ENCODE results near the gene CLPX.
"Not testable (repeated sequence)": the region's sequence is repeated elsewhere in the genome, so short reads cannot be mapped to it uniquely, and the experiment has no call there.

The CLPX gene

GRCh38 chr15:65184868-65185717, at the start of gene CLPX:
CLPX (minus strand) TSS chr15:65185342; CDS start chr15:65185153, 189 bp downstream.
- H3K4me1 ChIP-seq (ENCODE audit: insufficient read depth, low read length), result peaks cover 14% of the 10 kb centered on the region
- peak within 1 kb of the TSS; percentile 97 to 98 for H3K4me3 ChIP-seq (ENCODE audit: low read depth in 1 of 2, low read length in 2 of 2)
- peak within 1 kb of the TSS; percentile 69 for H3K9ac ChIP-seq (ENCODE audit: low read length)
- H3K36me3 ChIP-seq (ENCODE audit: insufficient read depth, low read length), result no peaks in the 10 kb centered on the region
- H3K27ac ChIP-seq (ENCODE audit: low read depth, low read length), result peak within 1 kb of the TSS; percentile 98
- H3K27me3 ChIP-seq (ENCODE audit: control insufficient read depth in 1 of 2, insufficient read depth in 2 of 2, low read length in 2 of 2), result no peaks in the 10 kb centered on the region
- no peaks in the 10 kb centered on the region for H3K9me3 ChIP-seq (ENCODE audit: low read length)

GRCh38 chr15:65233696-65234095, 48.6 kb upstream of the CLPX start:
- Histone ChIP-seq H3K4me1 (ENCODE audit: insufficient read depth, low read length) (no peaks in the 10 kb centered on the region), H3K36me3 (ENCODE audit: insufficient read depth, low read length) (no peaks in the 10 kb centered on the region), H3K27ac (ENCODE audit: low read depth, low read length) (no peak overlapping the region), H3K9ac (ENCODE audit: low read length) (no peak overlapping the region), H3K9me3 (ENCODE audit: low read length) (no peaks in the 10 kb centered on the region), H3K27me3 (ENCODE audit: control insufficient read depth in 1 of 2, insufficient read depth in 2 of 2, low read length in 2 of 2) (no peaks in the 10 kb centered on the region), H3K4me3 (ENCODE audit: low read depth in 1 of 2, low read length in 2 of 2) (no peak overlapping the region)

GRCh38 chr15:65232520-65232919, 47.4 kb upstream of the CLPX start:
- Histone ChIP-seq H3K9me3 (ENCODE audit: low read length) (no peaks in the 10 kb centered on the region), H3K4me1 (ENCODE audit: insufficient read depth, low read length) (no peaks in the 10 kb centered on the region), H3K9ac (ENCODE audit: low read length) (no peak overlapping the region), H3K27ac (ENCODE audit: low read depth, low read length) (no peak overlapping the region), H3K4me3 (ENCODE audit: low read depth in 1 of 2, low read length in 2 of 2) (no peak overlapping the region), H3K36me3 (ENCODE audit: insufficient read depth, low read length) (no peaks in the 10 kb centered on the region), H3K27me3 (ENCODE audit: control insufficient read depth in 1 of 2, insufficient read depth in 2 of 2, low read length in 2 of 2) (no peaks in the 10 kb centered on the region)

DNA sequence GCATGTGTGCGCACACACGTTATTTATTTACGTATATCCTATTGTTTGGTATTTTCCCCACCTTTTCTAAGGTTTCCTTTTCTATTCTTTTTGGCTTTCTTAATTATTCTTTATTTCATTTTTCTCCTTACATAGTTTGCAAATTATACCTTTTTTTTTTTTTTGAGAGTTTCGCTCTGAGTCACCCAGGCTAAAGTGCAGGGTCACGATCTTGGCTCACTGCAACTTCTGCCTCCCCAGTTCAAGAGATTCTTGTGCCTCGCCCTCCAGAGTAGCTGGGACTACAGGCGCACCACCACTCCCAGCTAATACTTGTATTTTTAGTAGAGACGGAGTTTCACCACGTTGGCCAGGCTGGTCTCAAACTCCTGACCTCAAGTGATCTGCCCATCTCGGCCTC, 46.2 kb upstream of the CLPX start:
- H3K4me3 ChIP-seq (ENCODE audit: low read depth in 1 of 2, low read length in 2 of 2), result no peak overlapping the region
- no peaks in the 10 kb centered on the region for H3K27me3 ChIP-seq (ENCODE audit: control insufficient read depth in 1 of 2, insufficient read depth in 2 of 2, low read length in 2 of 2)
- H3K27ac ChIP-seq (ENCODE audit: low read depth, low read length), result no peak overlapping the region
- no peak overlapping the region for H3K9ac ChIP-seq (ENCODE audit: low read length)
- no peaks in the 10 kb centered on the region for H3K4me1 ChIP-seq (ENCODE audit: insufficient read depth, low read length)
- H3K9me3 ChIP-seq (ENCODE audit: low read length), result no peaks in the 10 kb centered on the region
- no peaks in the 10 kb centered on the region for H3K36me3 ChIP-seq (ENCODE audit: insufficient read depth, low read length)

DNA sequence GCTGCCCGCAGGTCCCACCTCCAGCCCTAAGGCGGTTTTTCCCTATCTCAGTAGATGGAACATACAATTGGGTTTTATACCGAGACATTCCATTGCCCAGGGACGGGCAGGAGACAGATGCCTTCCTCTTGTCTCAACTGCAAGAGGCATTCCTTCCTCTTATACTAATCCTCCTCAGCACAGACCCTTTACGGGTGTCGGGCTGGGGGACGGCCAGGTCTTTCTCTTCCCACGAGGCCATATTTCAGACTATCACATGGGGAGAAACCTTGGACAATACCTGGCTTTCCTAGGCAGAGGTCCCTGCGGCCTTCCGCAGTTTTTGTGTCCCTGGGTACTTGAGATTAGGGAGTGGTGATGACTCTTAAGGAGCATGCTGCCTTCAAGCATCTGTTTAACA, 41.8 kb upstream of the CLPX start:
- not testable (repeated sequence) for H3K9ac ChIP-seq (ENCODE audit: low read length); H3K27me3 ChIP-seq (ENCODE audit: control insufficient read depth in 1 of 2, insufficient read depth in 2 of 2, low read length in 2 of 2); H3K4me1 ChIP-seq (ENCODE audit: insufficient read depth, low read length); H3K27ac ChIP-seq (ENCODE audit: low read depth, low read length); H3K9me3 ChIP-seq (ENCODE audit: low read length); H3K4me3 ChIP-seq (ENCODE audit: low read depth in 1 of 2, low read length in 2 of 2); H3K36me3 ChIP-seq (ENCODE audit: insufficient read depth, low read length)

- H3K9ac ChIP-seq (ENCODE audit: low read length), result no peak overlapping the region
- no peaks in the 10 kb centered on the region for H3K36me3 ChIP-seq (ENCODE audit: insufficient read depth, low read length)
- no peak overlapping the region for H3K27ac ChIP-seq (ENCODE audit: low read depth, low read length)
- H3K4me3 ChIP-seq (ENCODE audit: low read depth in 1 of 2, low read length in 2 of 2), result no peak overlapping the region
- H3K27me3 ChIP-seq (ENCODE audit: control insufficient read depth in 1 of 2, insufficient read depth in 2 of 2, low read length in 2 of 2), result no peaks in the 10 kb centered on the region
- H3K9me3 ChIP-seq (ENCODE audit: low read length), result no peaks in the 10 kb centered on the region
- H3K4me1 ChIP-seq (ENCODE audit: insufficient read depth, low read length), result no peaks in the 10 kb centered on the region
Measured at GRCh38 chr15:65226221-65226620, 41.1 kb upstream of the CLPX start.

DNA sequence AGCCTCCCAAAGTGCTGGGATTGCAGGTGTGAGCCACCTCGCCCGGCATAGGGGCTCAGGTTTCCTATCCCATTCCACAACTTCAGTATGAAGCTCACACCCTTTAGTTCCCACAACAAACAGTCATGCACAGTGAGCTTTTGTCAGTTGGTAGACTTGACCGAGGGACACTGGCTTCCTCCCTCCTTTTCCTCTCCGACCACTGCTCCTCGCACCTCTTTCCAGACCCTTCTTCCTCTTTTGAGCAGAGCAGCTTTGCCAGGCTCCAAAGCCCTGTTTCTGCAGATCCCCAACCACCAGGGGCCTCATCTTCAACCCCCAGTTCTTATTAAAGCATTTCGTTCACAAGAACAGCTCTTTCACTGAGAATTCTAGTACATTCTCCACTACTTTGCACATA, 38.9 kb upstream of the CLPX start:
- H3K27me3 ChIP-seq (ENCODE audit: control insufficient read depth in 1 of 2, insufficient read depth in 2 of 2, low read length in 2 of 2), result no peaks in the 10 kb centered on the region
- H3K36me3 ChIP-seq (ENCODE audit: insufficient read depth, low read length), result no peaks in the 10 kb centered on the region
- no peaks in the 10 kb centered on the region for H3K9me3 ChIP-seq (ENCODE audit: low read length)
- H3K27ac ChIP-seq (ENCODE audit: low read depth, low read length), result no peak overlapping the region
- H3K4me1 ChIP-seq (ENCODE audit: insufficient read depth, low read length), result no peaks in the 10 kb centered on the region
- H3K9ac ChIP-seq (ENCODE audit: low read length), result no peak overlapping the region
- no peak overlapping the region for H3K4me3 ChIP-seq (ENCODE audit: low read depth in 1 of 2, low read length in 2 of 2)

DNA sequence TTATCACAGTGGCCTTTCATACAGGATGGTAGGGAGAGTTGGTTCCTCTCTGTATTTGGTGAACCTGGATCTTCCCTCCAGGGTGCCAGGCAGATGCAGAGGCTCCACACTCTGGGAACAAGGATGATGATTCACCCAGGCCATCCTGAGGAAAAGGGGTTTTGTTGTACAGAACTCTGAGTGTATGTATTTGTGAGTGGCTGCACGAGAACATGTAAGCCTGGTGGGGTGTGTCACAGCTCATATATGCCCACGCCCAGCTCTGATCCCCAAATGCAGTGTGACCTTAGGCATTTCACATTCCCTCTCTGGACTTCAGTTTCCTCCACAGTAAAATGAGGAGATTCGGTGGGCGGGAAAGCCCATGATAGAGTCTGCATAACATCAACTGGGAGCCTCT, 37.7 kb upstream of the CLPX start:
- no peak overlapping the region for H3K27ac ChIP-seq (ENCODE audit: low read depth, low read length)
- H3K4me1 ChIP-seq (ENCODE audit: insufficient read depth, low read length), result no peaks in the 10 kb centered on the region
- no peaks in the 10 kb centered on the region for H3K27me3 ChIP-seq (ENCODE audit: control insufficient read depth in 1 of 2, insufficient read depth in 2 of 2, low read length in 2 of 2)
- H3K9me3 ChIP-seq (ENCODE audit: low read length), result no peaks in the 10 kb centered on the region
- H3K4me3 ChIP-seq (ENCODE audit: low read depth in 1 of 2, low read length in 2 of 2), result no peak overlapping the region
- H3K9ac ChIP-seq (ENCODE audit: low read length), result no peak overlapping the region
- no peaks in the 10 kb centered on the region for H3K36me3 ChIP-seq (ENCODE audit: insufficient read depth, low read length)

GRCh38 chr15:65221697-65222096, 36.6 kb upstream of the CLPX start:
- no peaks in the 10 kb centered on the region for H3K9me3 ChIP-seq (ENCODE audit: low read length)
- no peak overlapping the region for H3K4me3 ChIP-seq (ENCODE audit: low read depth in 1 of 2, low read length in 2 of 2)
- H3K27me3 ChIP-seq (ENCODE audit: control insufficient read depth in 1 of 2, insufficient read depth in 2 of 2, low read length in 2 of 2), result no peaks in the 10 kb centered on the region
- H3K9ac ChIP-seq (ENCODE audit: low read length), result no peak overlapping the region
- H3K4me1 ChIP-seq (ENCODE audit: insufficient read depth, low read length), result no peaks in the 10 kb centered on the region
- H3K36me3 ChIP-seq (ENCODE audit: insufficient read depth, low read length), result no peaks in the 10 kb centered on the region
- no peak overlapping the region for H3K27ac ChIP-seq (ENCODE audit: low read depth, low read length)

DNA sequence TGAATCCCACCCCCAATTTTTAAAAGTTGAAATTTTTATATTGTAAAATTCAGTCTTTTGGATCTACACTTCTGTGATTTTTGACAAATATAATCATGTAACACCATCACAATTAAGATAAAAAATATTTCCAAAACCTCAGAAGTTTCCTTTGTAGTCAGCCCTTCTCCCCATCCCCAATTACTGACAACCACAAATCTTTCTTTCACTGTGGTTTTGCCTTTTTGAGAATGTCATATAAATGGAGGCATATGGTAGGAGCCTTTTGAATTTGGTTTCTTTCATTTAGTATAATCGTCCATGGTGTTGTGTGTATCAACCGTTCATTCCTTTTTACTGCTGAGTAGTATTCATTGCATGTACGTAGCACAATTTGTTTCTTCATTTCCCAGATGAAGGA, 34.0 kb upstream of the CLPX start:
- no peaks in the 10 kb centered on the region for H3K4me1 ChIP-seq (ENCODE audit: insufficient read depth, low read length)
- no peaks in the 10 kb centered on the region for H3K9me3 ChIP-seq (ENCODE audit: low read length)
- no peak overlapping the region for H3K9ac ChIP-seq (ENCODE audit: low read length)
- H3K4me3 ChIP-seq (ENCODE audit: low read depth in 1 of 2, low read length in 2 of 2), result no peak overlapping the region
- no peak overlapping the region for H3K27ac ChIP-seq (ENCODE audit: low read depth, low read length)
- no peaks in the 10 kb centered on the region for H3K36me3 ChIP-seq (ENCODE audit: insufficient read depth, low read length)
- no peaks in the 10 kb centered on the region for H3K27me3 ChIP-seq (ENCODE audit: control insufficient read depth in 1 of 2, insufficient read depth in 2 of 2, low read length in 2 of 2)

DNA sequence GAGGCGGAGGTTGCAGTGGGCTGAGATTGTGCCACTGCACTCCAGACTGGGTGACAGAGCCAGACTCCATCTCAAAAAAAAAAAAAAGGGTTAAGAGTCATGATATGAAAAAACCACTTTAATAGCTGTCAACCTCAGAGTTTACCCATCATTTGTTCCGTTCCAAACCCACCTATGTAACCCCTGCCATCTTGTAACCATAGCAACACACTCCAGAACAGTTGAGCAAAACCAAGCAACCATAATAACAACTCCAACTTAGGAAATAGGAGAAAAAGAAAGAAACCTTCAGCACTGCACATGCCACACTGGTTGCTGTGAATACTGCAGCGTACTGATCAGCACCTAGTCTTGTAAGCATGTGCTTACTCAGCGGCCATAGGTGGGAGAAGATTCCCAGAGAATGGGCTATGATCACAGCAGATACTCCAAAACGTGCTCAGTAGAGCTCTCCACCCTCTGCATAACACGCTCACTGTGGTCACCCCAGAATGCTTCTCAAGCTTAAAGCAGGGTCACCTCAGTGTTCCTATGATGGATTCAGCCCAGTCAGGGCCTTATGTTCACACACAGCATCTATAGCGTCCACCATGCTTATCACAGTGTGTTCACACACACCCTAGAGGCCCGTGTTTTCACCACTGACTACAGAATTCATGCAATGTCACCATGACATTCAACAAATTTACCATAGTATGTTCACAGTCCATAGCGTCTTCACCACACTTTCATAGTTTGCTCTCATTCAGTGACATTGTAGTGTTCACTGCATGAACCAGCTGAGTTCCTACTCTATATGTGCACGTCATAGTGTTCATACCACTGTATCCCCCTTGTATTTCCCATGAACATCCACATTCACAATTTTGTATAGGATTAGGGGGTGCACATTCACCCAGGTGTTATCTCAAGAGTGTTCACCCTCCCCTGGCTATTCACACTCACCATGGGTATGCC, 32.7 kb upstream of the CLPX start:
- Histone ChIP-seq H3K9ac (ENCODE audit: low read length) (no peak overlapping the region), H3K9me3 (ENCODE audit: low read length) (no peaks in the 10 kb centered on the region), H3K4me3 (ENCODE audit: low read depth in 1 of 2, low read length in 2 of 2) (no peak overlapping the region), H3K4me1 (ENCODE audit: insufficient read depth, low read length) (no peaks in the 10 kb centered on the region), H3K36me3 (ENCODE audit: insufficient read depth, low read length) (no peaks in the 10 kb centered on the region), H3K27me3 (ENCODE audit: control insufficient read depth in 1 of 2, insufficient read depth in 2 of 2, low read length in 2 of 2) (no peaks in the 10 kb centered on the region), H3K27ac (ENCODE audit: low read depth, low read length) (no peak overlapping the region)

Measured in muscle layer of colon (tissue), 2 donors.